Caki2 (cell line): ENCODE results near the gene COTL1. TPM values are rescaled to one million over a fixed set of nuclear protein-coding genes. Genes with fewer than 3 reads are reported as not detected.

Source experiments
- DNase-seq: peaks from one replicate; pipeline ENCODE4 v3.0.0-alpha.2; 2015; ENCODE audit warnings: low read depth
- in situ Hi-C: cut with HindIII; loops from 2 replicates; pipeline ENCODE4 v1.10.0; 2016; ENCODE audit warnings: low sequenced_read_pairs, low pct_unique_long_range_greater_than_20kb, mixed read lengths
- total RNA-seq: library from RNA; depleted of rRNA; stranded (reverse); fragments of >200 nt; shearing (Covaris generic); gene quantifications from 2 replicates; pipeline ENCODE4 v1.2.3, GENCODE V29; 2014; ENCODE audit warnings: low replicate concordance

Gene COTL1
- total RNA-seq, 1 experiment from 2014 or later: 294 TPM

DNA sequence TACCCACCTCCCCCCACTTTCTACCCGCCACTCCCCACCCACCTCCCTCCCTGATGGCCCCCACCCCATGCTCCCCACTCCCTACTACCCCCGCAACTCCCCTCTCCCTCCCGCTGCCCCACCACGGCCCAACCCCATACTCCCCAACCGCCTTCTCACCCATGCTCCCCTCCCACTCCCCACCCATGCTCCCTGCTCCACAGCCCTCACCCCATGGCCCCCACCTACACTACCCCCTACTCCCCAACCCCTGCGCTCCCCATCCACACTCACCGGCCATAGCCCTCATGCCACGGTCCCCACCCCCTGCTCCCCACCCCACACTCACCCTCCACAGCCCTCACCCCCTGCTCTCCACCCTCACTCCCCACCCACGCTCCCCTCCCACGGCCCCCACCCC, 13.9 kb downstream of the COTL1 start:
- DNase-seq: no peak
- in situ Hi-C loops: no loop called here

DNA sequence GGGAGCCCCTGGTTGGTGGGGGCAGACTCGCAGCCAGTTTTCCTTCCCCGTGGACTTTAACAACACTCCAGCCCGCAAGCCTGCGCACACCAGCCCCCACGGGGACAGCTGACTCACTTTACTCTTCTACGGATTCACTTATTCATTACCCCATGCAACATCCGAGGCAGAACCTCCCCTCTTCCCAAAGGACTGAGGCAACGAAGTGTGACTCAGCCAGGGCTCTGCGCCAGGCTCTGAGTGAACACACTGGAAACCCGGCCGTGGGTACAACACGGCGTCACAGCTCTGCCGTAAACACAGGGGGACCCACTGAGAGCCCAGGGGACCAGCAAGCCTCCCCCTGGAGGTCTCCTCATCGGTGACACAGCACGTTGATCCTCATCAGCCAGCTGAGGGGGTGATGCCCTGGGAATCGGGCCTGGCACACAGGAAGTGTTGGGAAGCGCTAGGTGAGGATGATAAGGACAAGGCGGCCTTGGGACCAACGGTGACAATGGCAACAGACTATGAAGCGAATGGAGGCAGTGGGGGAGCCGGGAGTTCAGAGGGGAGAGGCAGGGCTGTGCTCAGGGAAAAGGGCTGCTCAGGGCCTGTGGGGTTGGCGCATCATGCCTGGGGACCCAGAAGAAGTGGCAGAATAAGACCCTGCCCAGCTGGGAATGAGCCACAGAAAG, 14.6 kb downstream of the COTL1 start:
- in situ Hi-C loops: no loop called here
- peak; percentile 89 for DNase-seq

DNA sequence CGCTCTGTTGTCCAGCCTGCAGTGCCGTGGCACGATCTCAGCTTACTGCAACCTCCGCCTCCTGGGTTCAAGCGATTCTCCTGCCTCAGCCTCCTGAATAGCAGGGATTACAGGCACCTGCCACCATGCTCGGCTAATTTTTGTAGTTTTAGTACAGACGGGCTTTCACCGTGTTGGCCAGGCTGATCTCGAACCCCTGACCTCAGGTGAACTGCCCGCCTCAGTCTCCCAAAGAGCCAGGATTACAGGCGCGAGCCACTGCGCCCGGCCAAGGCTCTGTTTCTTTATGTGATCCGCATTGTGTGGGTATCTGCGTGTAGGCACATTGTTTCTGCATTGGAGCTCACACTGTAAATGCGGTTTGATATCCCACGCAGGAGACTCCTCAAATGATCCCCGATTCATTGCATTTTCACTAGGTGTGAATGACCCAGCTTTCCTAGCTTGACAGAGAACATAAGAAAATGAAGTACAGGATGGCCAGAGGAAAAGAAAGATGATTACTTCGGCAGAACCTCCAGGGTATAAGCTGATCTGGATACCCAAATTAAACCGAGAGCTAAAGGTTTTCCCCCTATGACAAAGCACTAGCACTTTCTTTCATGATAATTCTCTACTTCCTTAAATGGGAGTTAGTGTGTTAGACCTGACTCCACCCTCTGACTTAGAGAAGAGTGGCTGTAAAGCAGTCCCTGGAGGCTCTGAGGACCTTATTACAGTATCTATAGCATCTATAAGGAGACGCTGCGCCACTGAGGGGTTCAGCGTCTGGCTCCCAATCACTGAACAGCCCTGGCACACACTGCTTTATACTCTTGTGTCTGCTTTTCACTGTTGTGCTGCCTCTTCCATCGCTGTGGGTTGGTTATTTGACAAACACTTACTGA, 17.3 kb downstream of the COTL1 start:
- in situ Hi-C loops: no loop called here
- DNase-seq: no peak

- no peak for DNase-seq
- in situ Hi-C loops: no loop called here
These were observed 18.2 kb downstream of the COTL1 start for GRCh38 chr16:84599521-84600202.

GRCh38 chr16:84598360-84598759, 19.5 kb downstream of the COTL1 start:
- no peak for DNase-seq
- in situ Hi-C loops: no loop called here

- in situ Hi-C loops: no loop called here
- no peak for DNase-seq
These were observed 19.9 kb downstream of the COTL1 start for GRCh38 chr16:84597931-84598351.

GRCh38 chr16:84597528-84597896, 20.4 kb downstream of the COTL1 start:
- in situ Hi-C loops: no loop called here
- DNase-seq: no peak

DNA sequence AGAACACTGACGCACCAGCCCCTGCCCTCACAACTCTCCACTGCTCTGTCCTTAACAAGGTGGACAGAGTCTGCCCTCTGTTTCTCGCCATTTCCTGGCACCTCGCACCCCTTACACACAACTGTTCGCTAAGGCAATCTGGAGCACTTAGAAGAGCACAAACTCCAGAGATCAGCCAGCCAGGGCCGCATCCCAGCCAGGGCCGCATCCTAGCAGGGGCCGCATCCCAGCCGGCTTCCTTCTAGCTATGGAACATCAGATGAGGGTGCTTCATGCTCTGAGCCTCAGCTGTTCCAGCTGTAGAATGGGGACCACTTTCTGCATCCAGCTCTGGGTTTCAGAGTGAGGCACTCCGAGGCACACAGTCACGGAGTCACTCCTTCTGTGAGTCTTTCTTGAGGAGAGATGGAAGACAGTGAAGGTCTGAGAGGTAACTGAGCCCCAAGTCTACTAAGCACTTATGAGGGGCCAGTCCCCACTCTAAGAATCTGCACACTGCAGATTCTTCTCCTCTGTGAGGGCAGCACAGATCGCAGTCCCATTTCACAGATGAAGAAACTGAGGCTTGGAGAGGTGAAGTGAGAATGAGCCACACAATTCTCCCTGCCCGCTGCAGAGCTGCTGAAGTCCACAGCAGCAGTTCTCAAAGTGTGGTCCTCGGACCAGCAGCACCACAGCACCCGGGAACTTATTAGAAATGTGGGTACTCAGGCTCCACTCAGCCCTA, 20.9 kb downstream of the COTL1 start:
- in situ Hi-C loops: no loop called here
- DNase-seq: no peak

GRCh38 chr16:84596161-84596560, 21.7 kb downstream of the COTL1 start:
- in situ Hi-C loops: no loop called here
- no peak for DNase-seq

- no peak for DNase-seq
- in situ Hi-C loops: no loop called here
These were observed 22.8 kb downstream of the COTL1 start for GRCh38 chr16:84595052-84595481.

DNA sequence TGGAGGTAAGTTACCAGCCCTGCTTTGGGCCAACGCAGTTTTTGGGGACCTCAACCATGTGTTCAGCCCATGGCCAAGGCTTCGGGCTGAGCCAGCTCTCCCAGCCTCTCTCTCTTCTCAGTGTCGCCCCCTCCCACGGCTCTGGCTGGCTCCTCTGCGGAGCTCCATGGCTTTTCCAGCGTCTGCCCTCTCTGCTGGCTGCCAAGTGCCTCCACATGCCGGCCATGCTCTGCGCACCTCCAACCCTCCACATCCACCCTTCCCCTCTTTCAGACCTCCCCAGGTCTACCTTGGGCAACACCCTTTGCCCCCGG, 23.2 kb downstream of the COTL1 start:
- in situ Hi-C loops: no loop called here
- no peak for DNase-seq

DNA sequence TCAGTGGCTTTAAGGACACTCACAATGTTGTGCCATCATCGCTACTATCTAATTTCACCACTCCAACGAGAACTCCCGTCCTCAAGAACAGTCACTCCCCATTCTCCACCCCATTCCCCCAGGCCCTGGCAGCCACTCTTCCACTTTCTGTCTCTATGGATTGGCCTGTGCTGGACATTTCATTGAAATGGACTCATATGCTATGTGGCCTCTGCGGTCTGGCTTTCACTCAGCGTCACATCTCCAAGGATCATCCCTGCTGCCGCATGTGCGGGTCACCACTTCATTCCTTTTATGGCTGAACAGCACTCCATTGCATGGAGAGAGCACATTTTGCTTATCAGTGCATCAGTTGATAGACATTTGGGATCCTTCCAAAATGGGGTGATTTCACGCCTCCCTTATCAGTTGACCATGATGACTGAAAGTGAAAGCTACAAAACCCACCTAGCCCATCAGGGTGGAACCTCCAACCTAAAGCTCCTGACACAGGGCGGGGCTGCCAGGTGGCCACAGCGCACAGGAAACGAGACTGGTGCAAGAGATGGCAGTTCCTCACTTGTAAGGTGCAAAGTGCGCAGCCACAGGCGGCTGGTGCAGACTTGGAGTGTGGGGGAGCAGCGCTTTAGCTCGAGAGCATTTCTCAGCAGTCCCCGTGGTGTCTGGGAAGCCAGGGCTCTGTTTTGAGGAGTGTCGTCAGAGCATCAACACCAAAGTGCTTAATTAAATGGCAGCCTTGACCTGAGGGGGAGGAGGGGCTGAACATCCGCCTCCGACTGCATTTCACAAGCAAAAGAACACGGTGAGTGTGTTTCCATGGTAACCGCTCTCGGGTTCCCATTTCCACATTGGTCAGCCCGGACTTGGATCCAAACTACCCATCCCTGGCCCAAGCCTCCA, 23.8 kb downstream of the COTL1 start:
- in situ Hi-C loops: no loop called here
- no peak for DNase-seq

DNA sequence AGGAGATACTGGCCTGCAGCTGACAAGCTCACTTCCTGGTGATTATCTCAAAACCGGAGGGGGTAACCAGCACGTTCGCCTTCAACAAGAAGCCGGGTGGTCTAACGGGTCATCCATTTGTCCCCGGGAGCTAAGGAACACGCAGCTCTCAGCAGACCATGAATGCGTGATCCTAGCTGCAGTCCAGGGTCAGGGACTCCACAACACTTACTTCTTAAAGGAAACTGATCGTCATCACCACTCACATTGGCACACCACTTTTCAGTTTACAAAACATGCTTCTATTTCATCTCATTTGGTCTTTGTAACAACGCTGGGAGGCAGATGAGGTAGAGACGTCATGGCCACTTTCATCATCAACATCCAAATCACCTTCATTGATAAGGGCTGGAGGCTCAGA, 25.2 kb downstream of the COTL1 start:
- no peak for DNase-seq
- in situ Hi-C loops: no loop called here

DNA sequence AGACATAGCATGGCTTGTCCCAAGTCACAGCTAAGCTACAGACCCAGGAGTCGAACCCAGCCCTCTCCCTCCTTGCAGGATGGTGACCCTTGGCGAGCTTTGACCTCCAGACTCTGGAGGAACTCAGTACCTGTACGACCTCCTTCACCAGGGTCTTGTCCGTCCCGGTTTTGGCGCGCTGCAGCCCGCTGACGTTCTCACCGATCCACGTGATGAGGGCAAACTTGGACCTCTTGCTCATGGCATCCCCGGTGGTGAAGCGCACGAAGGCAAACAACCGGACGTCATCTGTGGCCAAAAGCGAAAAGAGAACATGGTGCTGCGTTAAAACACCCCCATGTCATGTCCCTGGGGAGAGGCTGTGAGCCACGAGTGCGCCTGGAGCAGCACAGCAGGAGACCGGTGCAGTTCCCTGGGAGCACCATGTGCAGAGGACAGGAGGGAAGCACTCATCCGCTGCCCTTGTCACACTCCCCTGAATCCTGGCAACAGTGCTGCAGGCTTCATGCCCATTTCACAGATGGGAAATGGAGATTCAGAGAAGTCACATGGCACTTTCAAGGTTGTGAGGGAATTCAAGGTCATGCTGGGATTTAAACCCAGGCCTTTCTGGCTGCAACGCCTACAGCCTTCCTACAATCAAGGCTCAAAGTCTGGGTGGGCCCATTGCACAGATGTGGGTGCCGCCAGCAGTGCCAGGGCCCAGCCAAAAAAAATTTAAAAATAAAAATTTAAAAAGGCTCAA, 27.7 kb downstream of the COTL1 start:
- DNase-seq: no peak
- in situ Hi-C loops: no loop called here

DNA sequence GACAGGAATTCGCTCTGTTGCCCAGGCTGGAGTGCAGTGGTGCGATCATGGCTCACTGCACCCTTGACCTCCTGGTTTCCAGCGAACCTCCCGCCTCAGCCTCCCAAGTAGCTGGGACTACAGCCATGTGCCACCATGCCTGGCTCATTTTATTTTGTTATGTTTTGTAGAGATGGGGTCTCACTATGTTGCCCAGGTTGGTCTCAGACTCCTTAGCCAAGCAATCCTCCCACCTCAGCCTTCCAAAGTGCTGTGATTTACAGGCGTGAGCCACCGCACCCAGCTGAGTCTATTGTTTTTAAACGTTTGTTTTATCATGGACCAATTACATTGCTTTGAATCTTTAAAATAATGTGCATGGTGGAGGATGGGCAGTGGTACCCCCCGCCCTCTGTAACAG, 28.9 kb downstream of the COTL1 start:
- no peak for DNase-seq
- in situ Hi-C loops: no loop called here

- no peak for DNase-seq
- in situ Hi-C loops: no loop called here
These were observed 32.0 kb downstream of the COTL1 start for GRCh38 chr16:84585886-84586285.

DNA sequence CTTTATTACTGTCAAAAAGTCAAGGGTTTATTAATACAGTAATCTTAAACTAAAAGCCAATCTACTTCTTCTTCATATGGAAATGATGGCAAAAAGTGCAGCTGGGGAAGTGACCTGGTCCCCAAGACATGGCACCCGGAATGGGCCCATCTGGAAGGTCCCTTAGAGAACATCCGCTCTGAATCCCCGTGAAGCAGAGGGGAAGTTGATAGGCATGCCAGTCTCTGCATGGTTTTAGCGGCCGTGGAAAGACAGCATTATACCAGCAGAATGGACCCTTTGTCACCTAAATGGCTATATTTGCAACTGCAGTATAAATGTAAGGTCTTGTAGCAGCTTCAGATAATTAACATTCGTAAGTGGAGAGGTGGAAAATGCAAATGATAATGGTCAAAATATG, 32.4 kb downstream of the COTL1 start:
- in situ Hi-C loops: no loop called here
- no peak for DNase-seq
